HG03060 (cell line): ENCODE measurements around the gene RGS19.

ENCODE experiments used
- ATAC-seq: cut with Tn5 transposase; IDR thresholded peaks from one replicate; pipeline ENCODE4 v1.9.1; 2021; ENCODE audit warnings: low read depth, moderate number of reproducible peaks; ENCODE audit not compliant: unreplicated experiment

The RGS19 gene

GRCh38 chr20:64108731-64109681, 29.7 kb upstream of the RGS19 start:
- ATAC-seq: no peak

GRCh38 chr20:64107736-64108457, 28.6 kb upstream of the RGS19 start:
- ATAC-seq: no peak

- ATAC-seq: no peak
Observed at GRCh38 chr20:64106981-64107735, 27.8 kb upstream of the RGS19 start, which contains the start of gene NPBWR2. Gene NPBWR2 (minus strand): TSS chr20:64107565. CDS start chr20:64106831, 734 bp downstream.

GRCh38 chr20:64106435-64106961, 27.2 kb upstream of the RGS19 start:
- ATAC-seq: no peak

GRCh38 chr20:64105846-64106434, 26.6 kb upstream of the RGS19 start:
- ATAC-seq: no peak

- ATAC-seq: no peak
Observed at GRCh38 chr20:64104667-64105451, 25.5 kb upstream of the RGS19 start.

- ATAC-seq: no peak
Observed at GRCh38 chr20:64103871-64104666, 24.8 kb upstream of the RGS19 start.

GRCh38 chr20:64102647-64103354, 23.5 kb upstream of the RGS19 start:
- ATAC-seq: no peak

GRCh38 chr20:64101731-64102621, 22.7 kb upstream of the RGS19 start:
- no peak for ATAC-seq

- no peak for ATAC-seq
Observed at GRCh38 chr20:64100946-64101688, 21.8 kb upstream of the RGS19 start.

GRCh38 chr20:64100566-64100888, 21.2 kb upstream of the RGS19 start:
- no peak for ATAC-seq

- no peak for ATAC-seq
Observed at GRCh38 chr20:64099880-64100565, 20.7 kb upstream of the RGS19 start.

GRCh38 chr20:64099086-64099786, 19.9 kb upstream of the RGS19 start:
- no peak for ATAC-seq

- ATAC-seq: no peak
Observed at GRCh38 chr20:64098471-64099013, 19.2 kb upstream of the RGS19 start.

- no peak for ATAC-seq
Observed at GRCh38 chr20:64096535-64096934, 17.2 kb upstream of the RGS19 start.
